ENCODE results near the gene SV2B. TPM values are rescaled to one million over a fixed set of nuclear protein-coding genes. Genes with fewer than 3 reads are reported as not detected.

The SV2B gene
- total and polyA plus RNA-seq, 2 experiments from 2014 or later: 0.06 to 0.76 TPM

DNA sequence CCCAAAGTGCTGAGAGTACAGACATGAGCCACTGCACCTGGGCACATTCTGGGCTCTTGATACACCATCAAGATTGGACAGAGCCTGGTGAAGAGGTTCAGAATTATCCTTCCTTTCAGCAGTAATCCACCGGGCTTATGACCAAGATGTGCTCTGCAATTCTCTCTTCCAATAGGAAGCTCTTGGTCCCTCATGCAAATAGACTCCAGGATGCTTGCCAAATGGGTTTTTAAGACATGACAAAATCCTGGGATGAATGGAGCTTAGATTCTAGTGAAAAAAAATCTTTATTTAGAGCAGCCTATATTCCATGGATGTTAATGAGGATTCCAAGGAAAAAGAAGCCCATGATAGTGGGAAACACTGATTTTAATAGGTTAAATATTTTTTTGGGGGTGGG is 119.1 kb downstream of the SV2B start:
- no peaks in the 10 kb centered on the region for H3F3A ChIP-seq (replicated peaks; ENCODE audit: low read depth)
- H3K36me3 Mint-ChIP-seq (ENCODE audit: low read depth): no peaks in the 10 kb centered on the region
- H3K79me2 ChIP-seq (replicated peaks; ENCODE audit: insufficient read depth): no peaks in the 10 kb centered on the region
- H4K20me1 ChIP-seq (replicated peaks; ENCODE audit: insufficient read depth): no peaks in the 10 kb centered on the region
- DNase-seq (ENCODE audit: low spot score) (no peak), ATAC-seq (no peak)
- no peak overlapping the region for H3K4me3 ChIP-seq
- H3K4me1 ChIP-seq (ENCODE audit: insufficient read depth): 0 out of 2 replicates have a peak, but pooled peaks cover 3% of the 10 kb centered on the region
- H3K27ac ChIP-seq (ENCODE audit: low read depth): no peak overlapping the region
- H3K27ac Mint-ChIP-seq: no peak overlapping the region
- no peak overlapping the region for H2AFZ ChIP-seq
- H3K36me3 ChIP-seq (ENCODE audit: insufficient read depth): no peaks in the 10 kb centered on the region
- H3K9me2 ChIP-seq (ENCODE audit: insufficient read depth): no peaks in the 10 kb centered on the region; the same call in 1 of the 2 replicates
- no peaks in the 10 kb centered on the region for H3K27me3 ChIP-seq (ENCODE audit: insufficient read depth)
- H3K9me3 Mint-ChIP-seq: no peaks in the 10 kb centered on the region
- no peak overlapping the region for H3K4me3 Mint-ChIP-seq
- peaks cover 13% of the 10 kb centered on the region for H3K4me1 Mint-ChIP-seq
- peaks cover 8% of the 10 kb centered on the region for H3K27me3 Mint-ChIP-seq (ENCODE audit: insufficient read depth, low read depth, poor library complexity)
- no peak overlapping the region for H3K4me2 ChIP-seq
- TF ChIP-seq POLR2AphosphoS5 (IDR thresholded peaks at IDR 0.05; ENCODE audit: low read depth) (no peak), EZH2 (IDR thresholded peaks at IDR 0.05; ENCODE audit: low read depth, unreplicated experiment) (no peak), ZNF114 (CRISPR knock-in tag; IDR thresholded peaks at IDR 0.05) (no peak), ZNF331 (CRISPR knock-in tag; IDR thresholded peaks at IDR 0.05; ENCODE audit: low read depth) (no peak)
- TF ChIP-seq, protein P1, sequence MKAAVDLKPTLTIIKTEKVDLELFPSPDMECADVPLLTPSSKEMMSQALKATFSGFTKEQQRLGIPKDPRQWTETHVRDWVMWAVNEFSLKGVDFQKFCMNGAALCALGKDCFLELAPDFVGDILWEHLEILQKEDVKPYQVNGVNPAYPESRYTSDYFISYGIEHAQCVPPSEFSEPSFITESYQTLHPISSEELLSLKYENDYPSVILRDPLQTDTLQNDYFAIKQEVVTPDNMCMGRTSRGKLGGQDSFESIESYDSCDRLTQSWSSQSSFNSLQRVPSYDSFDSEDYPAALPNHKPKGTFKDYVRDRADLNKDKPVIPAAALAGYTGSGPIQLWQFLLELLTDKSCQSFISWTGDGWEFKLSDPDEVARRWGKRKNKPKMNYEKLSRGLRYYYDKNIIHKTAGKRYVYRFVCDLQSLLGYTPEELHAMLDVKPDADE (IDR thresholded peaks at IDR 0.05): no peak

DNA sequence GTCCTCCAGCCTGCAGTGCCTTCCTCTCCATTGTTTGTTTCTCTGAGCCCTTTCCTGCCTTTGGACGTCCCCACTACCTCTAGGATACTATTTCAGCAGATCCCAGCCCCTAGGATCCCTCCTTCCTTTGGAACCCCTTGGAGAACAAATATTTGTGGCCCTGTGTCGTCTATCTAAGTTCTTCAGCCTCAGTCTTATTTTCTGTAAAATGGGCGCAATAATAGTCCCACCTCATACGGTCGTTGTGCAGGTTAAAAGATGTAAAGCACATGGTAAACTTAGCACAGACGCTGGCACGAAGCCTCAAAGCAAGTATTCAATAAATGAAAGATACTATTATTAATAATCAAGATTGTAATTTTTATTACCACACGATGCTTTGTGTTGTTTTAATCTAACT is 122.0 kb downstream of the SV2B start:
- Histone ChIP-seq H3K36me3 (ENCODE audit: insufficient read depth) (no peaks in the 10 kb centered on the region), H3K27me3 (ENCODE audit: insufficient read depth) (no peaks in the 10 kb centered on the region), H3F3A (replicated peaks; ENCODE audit: low read depth) (no peaks in the 10 kb centered on the region), H4K20me1 (replicated peaks; ENCODE audit: insufficient read depth) (no peaks in the 10 kb centered on the region), H2AFZ (no peak overlapping the region), H3K9me2 (ENCODE audit: insufficient read depth) (no peaks in the 10 kb centered on the region), H3K4me1 (ENCODE audit: insufficient read depth) (no peaks in the 10 kb centered on the region), H3K4me3 (no peak overlapping the region), H3K79me2 (replicated peaks; ENCODE audit: insufficient read depth) (no peaks in the 10 kb centered on the region), H3K27ac (ENCODE audit: low read depth) (no peak overlapping the region), H3K4me2 (no peak overlapping the region)
- DNase-seq (ENCODE audit: low spot score): no peak
- Mint-ChIP-seq H3K9me3 (no peaks in the 10 kb centered on the region), H3K36me3 (ENCODE audit: low read depth) (no peaks in the 10 kb centered on the region), H3K27me3 (ENCODE audit: insufficient read depth, low read depth, poor library complexity) (peaks cover 8% of the 10 kb centered on the region), H3K4me3 (no peak overlapping the region), H3K4me1 (peaks cover 10% of the 10 kb centered on the region), H3K27ac (no peak overlapping the region)
- no peak for TF ChIP-seq EZH2phosphoT487 (IDR thresholded peaks at IDR 0.05; ENCODE audit: unreplicated experiment)
- ATAC-seq: no peak

DNA sequence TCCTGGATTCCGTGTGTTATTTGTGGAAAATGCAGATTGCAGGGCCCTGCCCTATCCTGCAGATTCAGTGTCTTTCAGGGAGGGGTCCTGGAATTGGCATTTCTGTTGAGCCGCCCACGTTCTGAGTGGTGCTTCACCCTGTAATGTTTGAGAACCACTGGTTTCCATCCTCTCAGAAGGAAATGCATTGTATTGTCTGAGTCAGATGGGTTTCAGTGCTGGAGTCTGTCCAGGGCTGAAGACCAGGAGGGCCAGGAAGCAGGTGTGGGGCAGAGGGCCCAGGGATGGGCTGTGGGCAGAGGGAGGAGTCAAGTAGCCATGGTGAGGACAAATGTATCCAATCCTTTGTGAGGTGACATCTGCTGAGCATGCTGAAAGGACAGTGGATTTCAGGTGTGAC is 123.8 kb downstream of the SV2B start:
- Mint-ChIP-seq H3K36me3 (ENCODE audit: low read depth) (no peaks in the 10 kb centered on the region), H3K27ac (no peak overlapping the region), H3K9me3 (no peaks in the 10 kb centered on the region), H3K4me3 (no peak overlapping the region), H3K27me3 (ENCODE audit: insufficient read depth, low read depth, poor library complexity) (peaks cover 8% of the 10 kb centered on the region), H3K4me1 (peaks cover 14% of the 10 kb centered on the region)
- no peaks in the 10 kb centered on the region for H3K27me3 ChIP-seq (ENCODE audit: insufficient read depth)
- DNase-seq (ENCODE audit: low spot score) (no peak), ATAC-seq (no peak)
- H4K20me1 ChIP-seq (replicated peaks; ENCODE audit: insufficient read depth): no peaks in the 10 kb centered on the region
- H3K4me3 ChIP-seq: no peak overlapping the region
- no peak overlapping the region for H2AFZ ChIP-seq
- no peaks in the 10 kb centered on the region for H3K9me2 ChIP-seq (ENCODE audit: insufficient read depth)
- H3K36me3 ChIP-seq (ENCODE audit: insufficient read depth): no peaks in the 10 kb centered on the region
- H3K79me2 ChIP-seq (replicated peaks; ENCODE audit: insufficient read depth): no peaks in the 10 kb centered on the region
- no peak overlapping the region for H3K4me2 ChIP-seq
- no peaks in the 10 kb centered on the region for H3F3A ChIP-seq (replicated peaks; ENCODE audit: low read depth)
- no peaks in the 10 kb centered on the region for H3K4me1 ChIP-seq (ENCODE audit: insufficient read depth)
- no peak overlapping the region for H3K27ac ChIP-seq (ENCODE audit: low read depth)
- TF ChIP-seq NANOG (IDR thresholded peaks at IDR 0.05; ENCODE audit: borderline replicate concordance) (no peak), ZNF114 (CRISPR knock-in tag; IDR thresholded peaks at IDR 0.05) (no peak), EZH2phosphoT487 (IDR thresholded peaks at IDR 0.05; ENCODE audit: unreplicated experiment) (no peak), STAT1 (IDR thresholded peaks at IDR 0.05; ENCODE audit: unreplicated experiment) (no peak), ZNF331 (CRISPR knock-in tag; IDR thresholded peaks at IDR 0.05; ENCODE audit: low read depth) (no peak)
- TF ChIP-seq, protein P2, sequence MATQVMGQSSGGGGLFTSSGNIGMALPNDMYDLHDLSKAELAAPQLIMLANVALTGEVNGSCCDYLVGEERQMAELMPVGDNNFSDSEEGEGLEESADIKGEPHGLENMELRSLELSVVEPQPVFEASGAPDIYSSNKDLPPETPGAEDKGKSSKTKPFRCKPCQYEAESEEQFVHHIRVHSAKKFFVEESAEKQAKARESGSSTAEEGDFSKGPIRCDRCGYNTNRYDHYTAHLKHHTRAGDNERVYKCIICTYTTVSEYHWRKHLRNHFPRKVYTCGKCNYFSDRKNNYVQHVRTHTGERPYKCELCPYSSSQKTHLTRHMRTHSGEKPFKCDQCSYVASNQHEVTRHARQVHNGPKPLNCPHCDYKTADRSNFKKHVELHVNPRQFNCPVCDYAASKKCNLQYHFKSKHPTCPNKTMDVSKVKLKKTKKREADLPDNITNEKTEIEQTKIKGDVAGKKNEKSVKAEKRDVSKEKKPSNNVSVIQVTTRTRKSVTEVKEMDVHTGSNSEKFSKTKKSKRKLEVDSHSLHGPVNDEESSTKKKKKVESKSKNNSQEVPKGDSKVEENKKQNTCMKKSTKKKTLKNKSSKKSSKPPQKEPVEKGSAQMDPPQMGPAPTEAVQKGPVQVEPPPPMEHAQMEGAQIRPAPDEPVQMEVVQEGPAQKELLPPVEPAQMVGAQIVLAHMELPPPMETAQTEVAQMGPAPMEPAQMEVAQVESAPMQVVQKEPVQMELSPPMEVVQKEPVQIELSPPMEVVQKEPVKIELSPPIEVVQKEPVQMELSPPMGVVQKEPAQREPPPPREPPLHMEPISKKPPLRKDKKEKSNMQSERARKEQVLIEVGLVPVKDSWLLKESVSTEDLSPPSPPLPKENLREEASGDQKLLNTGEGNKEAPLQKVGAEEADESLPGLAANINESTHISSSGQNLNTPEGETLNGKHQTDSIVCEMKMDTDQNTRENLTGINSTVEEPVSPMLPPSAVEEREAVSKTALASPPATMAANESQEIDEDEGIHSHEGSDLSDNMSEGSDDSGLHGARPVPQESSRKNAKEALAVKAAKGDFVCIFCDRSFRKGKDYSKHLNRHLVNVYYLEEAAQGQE (IDR thresholded peaks at IDR 0.05; ENCODE audit: unreplicated experiment): no peak
